Measurements from ENCODE around the gene SEBOX.

- TF ChIP-seq POLR2A (IDR thresholded peaks at IDR 0.05) (no peak), CTCF (IDR thresholded peaks at IDR 0.05) (no peak)
These were observed 1.6 kb upstream of the SEBOX start for GRCh38 chr17:28366605-28367004.
